MM.1S (cell line): Measurements from ENCODE around the gene ING4.

Experiments
- DNase-seq: peaks from one replicate; pipeline ENCODE4 v3.0.0-alpha.2; 2015
- H2AFZ ChIP-seq: fragments of 300-600 bp; sonication (generic); 2 replicates; pipeline ENCODE4 v1.6.0; 2016; ENCODE audit warnings: antibody characterized with exemption, low read length
- H3F3A ChIP-seq: fragments of 300-600 bp; sonication (generic); 2 replicates; pipeline ENCODE4 v1.6.1; 2016; ENCODE audit warnings: mild to moderate bottlenecking, antibody characterized with exemption, low read length, moderate library complexity, mixed read lengths; ENCODE audit not compliant: insufficient read depth
- H3K27ac ChIP-seq: fragments of 300-600 bp; sonication (generic); 2 replicates; pipeline ENCODE4 v1.5.1; 2016; ENCODE audit warnings: mild to moderate bottlenecking, low read length
- H3K27me3 ChIP-seq: fragments of 300-600 bp; sonication (generic); replicated peaks from 2 replicates; pipeline ENCODE4 v1.6.0; 2016; ENCODE audit warnings: low read length; ENCODE audit not compliant: insufficient read depth
- H3K36me3 ChIP-seq: fragments of 300-600 bp; sonication (generic); replicated peaks from 2 replicates; pipeline ENCODE4 v1.6.1; 2016; ENCODE audit warnings: mild to moderate bottlenecking, low read length, mixed read lengths; ENCODE audit not compliant: insufficient read depth
- H3K4me1 ChIP-seq: fragments of 300-600 bp; sonication (generic); 2 replicates; pipeline ENCODE4 v1.6.1; 2016; ENCODE audit warnings: low read length, mixed read lengths
- H3K4me2 ChIP-seq: fragments of 300-600 bp; sonication (generic); 2 replicates; pipeline ENCODE4 v1.6.0; 2016; ENCODE audit warnings: low read depth, low read length
- H3K4me3 ChIP-seq: fragments of 300-600 bp; sonication (generic); 2 replicates; pipeline ENCODE4 v1.5.1; 2016; ENCODE audit warnings: low read length, mixed read lengths
- H3K79me2 ChIP-seq: fragments of 300-600 bp; sonication (generic); 2 replicates; pipeline ENCODE4 v1.6.1; 2016; ENCODE audit warnings: mixed run types, low read length, mixed read lengths
- H3K9ac ChIP-seq: fragments of 300-600 bp; sonication (generic); 2 replicates; pipeline ENCODE4 v1.6.1; 2016; ENCODE audit warnings: low read length, mixed read lengths
- H3K9me2 ChIP-seq: fragments of 300-600 bp; sonication (generic); replicated peaks from 2 replicates; pipeline ENCODE4 v1.6.1; 2016; ENCODE audit warnings: mild to moderate bottlenecking, low read length, mixed read lengths; ENCODE audit not compliant: insufficient read depth
- H3K9me3 ChIP-seq: fragments of 300-600 bp; sonication (generic); replicated peaks from 2 replicates; pipeline ENCODE4 v1.6.1; 2016; ENCODE audit warnings: mild to moderate bottlenecking, low read length, mixed read lengths; ENCODE audit not compliant: insufficient read depth
- H4K20me1 ChIP-seq: fragments of 300-600 bp; sonication (generic); 2 replicates; pipeline ENCODE4 v1.6.1; 2016; ENCODE audit warnings: mild to moderate bottlenecking, low read length, moderate library complexity, mixed read lengths; ENCODE audit not compliant: insufficient read depth
- EZH2 ChIP-seq: fragments of 300-600 bp; sonication (generic); optimal IDR thresholded peaks from 2 replicates; pipeline ENCODE3; 2017; ENCODE audit warnings: low read depth, mild to moderate bottlenecking, antibody characterized with exemption, low read length, mixed read lengths
- EZH2phosphoT487 ChIP-seq: fragments of 300-600 bp; sonication (generic); IDR thresholded peaks from 2 replicates; pipeline ENCODE4 v1.6.1; 2018; ENCODE audit warnings: antibody characterized with exemption, low read length
- TF ChIP-seq, protein P1 (sequence below): fragments of 300-600 bp; sonication (generic); IDR thresholded peaks from 2 replicates; pipeline ENCODE4 v1.5.1; 2016; ENCODE audit warnings: antibody characterized with exemption, low read length, mixed read lengths

Gene ING4

GRCh38 chr12:6631549-6631961, 31.4 kb downstream of the ING4 start:
- H3K9me3 ChIP-seq = no peaks in the 10 kb centered on the region
- H3K9ac ChIP-seq = no peak overlapping the region
- no peaks in the 10 kb centered on the region for H3K79me2 ChIP-seq
- H3K4me2 ChIP-seq = no peak overlapping the region
- H3K4me3 ChIP-seq = no peak overlapping the region
- H3K9me2 ChIP-seq = no peaks in the 10 kb centered on the region
- no peak overlapping the region for H3K27ac ChIP-seq
- no peak for DNase-seq
- H3K4me1 ChIP-seq = peaks cover 7% of the 10 kb centered on the region; the same call in 1 of the 2 replicates
- TF ChIP-seq, protein P1, sequence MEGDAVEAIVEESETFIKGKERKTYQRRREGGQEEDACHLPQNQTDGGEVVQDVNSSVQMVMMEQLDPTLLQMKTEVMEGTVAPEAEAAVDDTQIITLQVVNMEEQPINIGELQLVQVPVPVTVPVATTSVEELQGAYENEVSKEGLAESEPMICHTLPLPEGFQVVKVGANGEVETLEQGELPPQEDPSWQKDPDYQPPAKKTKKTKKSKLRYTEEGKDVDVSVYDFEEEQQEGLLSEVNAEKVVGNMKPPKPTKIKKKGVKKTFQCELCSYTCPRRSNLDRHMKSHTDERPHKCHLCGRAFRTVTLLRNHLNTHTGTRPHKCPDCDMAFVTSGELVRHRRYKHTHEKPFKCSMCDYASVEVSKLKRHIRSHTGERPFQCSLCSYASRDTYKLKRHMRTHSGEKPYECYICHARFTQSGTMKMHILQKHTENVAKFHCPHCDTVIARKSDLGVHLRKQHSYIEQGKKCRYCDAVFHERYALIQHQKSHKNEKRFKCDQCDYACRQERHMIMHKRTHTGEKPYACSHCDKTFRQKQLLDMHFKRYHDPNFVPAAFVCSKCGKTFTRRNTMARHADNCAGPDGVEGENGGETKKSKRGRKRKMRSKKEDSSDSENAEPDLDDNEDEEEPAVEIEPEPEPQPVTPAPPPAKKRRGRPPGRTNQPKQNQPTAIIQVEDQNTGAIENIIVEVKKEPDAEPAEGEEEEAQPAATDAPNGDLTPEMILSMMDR = no peak
- no peak for TF ChIP-seq EZH2phosphoT487
- TF ChIP-seq EZH2 = no peak
- peaks cover 6% of the 10 kb centered on the region; the same call in 1 of the 2 replicates for H3F3A ChIP-seq
- H3K36me3 ChIP-seq = no peaks in the 10 kb centered on the region
- H3K27me3 ChIP-seq = no peaks in the 10 kb centered on the region; the same call in 1 of the 2 replicates
- H2AFZ ChIP-seq = no peak overlapping the region
- H4K20me1 ChIP-seq = no peaks in the 10 kb centered on the region

- Histone ChIP-seq H2AFZ (no peak overlapping the region), H3K9me2 (no peaks in the 10 kb centered on the region), H3F3A (peaks cover 10% of the 10 kb centered on the region; the same call in 1 of the 2 replicates), H4K20me1 (no peaks in the 10 kb centered on the region), H3K4me3 (no peak overlapping the region), H3K4me1 (peaks cover 7% of the 10 kb centered on the region; the same call in 1 of the 2 replicates), H3K27me3 (no peaks in the 10 kb centered on the region; the same call in 1 of the 2 replicates), H3K4me2 (no peak overlapping the region), H3K79me2 (no peaks in the 10 kb centered on the region), H3K36me3 (no peaks in the 10 kb centered on the region), H3K27ac (no peak overlapping the region), H3K9me3 (no peaks in the 10 kb centered on the region), H3K9ac (no peak overlapping the region)
- DNase-seq = no peak
- TF ChIP-seq EZH2phosphoT487 (no peak), EZH2 (no peak)
- TF ChIP-seq, protein P1 = no peak
These were observed 32.2 kb downstream of the ING4 start for GRCh38 chr12:6630736-6631135.

- Histone ChIP-seq H3K4me1 (peaks cover 7% of the 10 kb centered on the region; the same call in 1 of the 2 replicates), H3K9ac (peak overlapping the region; percentile 38; the same call in 1 of the 2 replicates), H2AFZ (peak overlapping the region; percentile 59), H4K20me1 (no peaks in the 10 kb centered on the region), H3K27me3 (no peaks in the 10 kb centered on the region; the same call in 1 of the 2 replicates), H3K4me3 (peak overlapping the region; percentile 72), H3K79me2 (no peaks in the 10 kb centered on the region), H3K9me2 (no peaks in the 10 kb centered on the region), H3K9me3 (no peaks in the 10 kb centered on the region), H3K36me3 (no peaks in the 10 kb centered on the region), H3F3A (peaks cover 10% of the 10 kb centered on the region; the same call in 1 of the 2 replicates), H3K4me2 (peak overlapping the region; percentile 67), H3K27ac (no peak overlapping the region)
- TF ChIP-seq, protein P1 = no peak
- TF ChIP-seq EZH2 (no peak), EZH2phosphoT487 (no peak)
- peak; percentile 68 for DNase-seq
These were observed 35.3 kb downstream of the ING4 start for GRCh38 chr12:6627616-6628015.
